ENCODE data around the gene NDN.

DNA sequence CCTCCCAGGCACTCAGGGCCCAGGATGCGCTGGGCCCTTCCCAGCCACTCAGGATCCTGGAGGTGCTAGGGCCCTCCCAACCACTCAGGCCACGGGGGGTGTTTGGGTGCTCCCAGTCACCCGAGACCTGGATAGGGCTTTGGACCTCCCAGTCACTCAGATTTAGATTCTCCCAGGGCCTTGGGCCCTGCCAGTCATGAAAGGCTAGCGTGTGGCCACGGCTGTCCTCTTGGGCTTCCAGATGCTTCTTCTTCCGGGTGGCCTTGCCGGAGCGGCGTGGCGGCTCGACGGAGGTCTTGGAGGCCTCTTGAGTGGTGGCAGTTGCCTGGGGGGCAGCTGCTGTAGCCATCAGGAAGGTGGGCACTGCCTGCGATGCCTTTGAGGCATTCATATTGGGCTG, 42.3 kb downstream of the NDN start:
- no peak for TF ChIP-seq SP1 (IDR thresholded peaks at IDR 0.05)
- no peak for TF ChIP-seq RAD21 (IDR thresholded peaks at IDR 0.05)
- TF ChIP-seq, protein P1, sequence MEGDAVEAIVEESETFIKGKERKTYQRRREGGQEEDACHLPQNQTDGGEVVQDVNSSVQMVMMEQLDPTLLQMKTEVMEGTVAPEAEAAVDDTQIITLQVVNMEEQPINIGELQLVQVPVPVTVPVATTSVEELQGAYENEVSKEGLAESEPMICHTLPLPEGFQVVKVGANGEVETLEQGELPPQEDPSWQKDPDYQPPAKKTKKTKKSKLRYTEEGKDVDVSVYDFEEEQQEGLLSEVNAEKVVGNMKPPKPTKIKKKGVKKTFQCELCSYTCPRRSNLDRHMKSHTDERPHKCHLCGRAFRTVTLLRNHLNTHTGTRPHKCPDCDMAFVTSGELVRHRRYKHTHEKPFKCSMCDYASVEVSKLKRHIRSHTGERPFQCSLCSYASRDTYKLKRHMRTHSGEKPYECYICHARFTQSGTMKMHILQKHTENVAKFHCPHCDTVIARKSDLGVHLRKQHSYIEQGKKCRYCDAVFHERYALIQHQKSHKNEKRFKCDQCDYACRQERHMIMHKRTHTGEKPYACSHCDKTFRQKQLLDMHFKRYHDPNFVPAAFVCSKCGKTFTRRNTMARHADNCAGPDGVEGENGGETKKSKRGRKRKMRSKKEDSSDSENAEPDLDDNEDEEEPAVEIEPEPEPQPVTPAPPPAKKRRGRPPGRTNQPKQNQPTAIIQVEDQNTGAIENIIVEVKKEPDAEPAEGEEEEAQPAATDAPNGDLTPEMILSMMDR (IDR thresholded peaks at IDR 0.05; ENCODE audit: low read depth, low read length, missing input control), result no peak
- TF ChIP-seq YY1 (IDR thresholded peaks at IDR 0.05), result no peak
- TF ChIP-seq, protein P2, sequence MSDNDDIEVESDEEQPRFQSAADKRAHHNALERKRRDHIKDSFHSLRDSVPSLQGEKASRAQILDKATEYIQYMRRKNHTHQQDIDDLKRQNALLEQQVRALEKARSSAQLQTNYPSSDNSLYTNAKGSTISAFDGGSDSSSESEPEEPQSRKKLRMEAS (IDR thresholded peaks at IDR 0.05), result no peak
- TF ChIP-seq, protein P3, sequence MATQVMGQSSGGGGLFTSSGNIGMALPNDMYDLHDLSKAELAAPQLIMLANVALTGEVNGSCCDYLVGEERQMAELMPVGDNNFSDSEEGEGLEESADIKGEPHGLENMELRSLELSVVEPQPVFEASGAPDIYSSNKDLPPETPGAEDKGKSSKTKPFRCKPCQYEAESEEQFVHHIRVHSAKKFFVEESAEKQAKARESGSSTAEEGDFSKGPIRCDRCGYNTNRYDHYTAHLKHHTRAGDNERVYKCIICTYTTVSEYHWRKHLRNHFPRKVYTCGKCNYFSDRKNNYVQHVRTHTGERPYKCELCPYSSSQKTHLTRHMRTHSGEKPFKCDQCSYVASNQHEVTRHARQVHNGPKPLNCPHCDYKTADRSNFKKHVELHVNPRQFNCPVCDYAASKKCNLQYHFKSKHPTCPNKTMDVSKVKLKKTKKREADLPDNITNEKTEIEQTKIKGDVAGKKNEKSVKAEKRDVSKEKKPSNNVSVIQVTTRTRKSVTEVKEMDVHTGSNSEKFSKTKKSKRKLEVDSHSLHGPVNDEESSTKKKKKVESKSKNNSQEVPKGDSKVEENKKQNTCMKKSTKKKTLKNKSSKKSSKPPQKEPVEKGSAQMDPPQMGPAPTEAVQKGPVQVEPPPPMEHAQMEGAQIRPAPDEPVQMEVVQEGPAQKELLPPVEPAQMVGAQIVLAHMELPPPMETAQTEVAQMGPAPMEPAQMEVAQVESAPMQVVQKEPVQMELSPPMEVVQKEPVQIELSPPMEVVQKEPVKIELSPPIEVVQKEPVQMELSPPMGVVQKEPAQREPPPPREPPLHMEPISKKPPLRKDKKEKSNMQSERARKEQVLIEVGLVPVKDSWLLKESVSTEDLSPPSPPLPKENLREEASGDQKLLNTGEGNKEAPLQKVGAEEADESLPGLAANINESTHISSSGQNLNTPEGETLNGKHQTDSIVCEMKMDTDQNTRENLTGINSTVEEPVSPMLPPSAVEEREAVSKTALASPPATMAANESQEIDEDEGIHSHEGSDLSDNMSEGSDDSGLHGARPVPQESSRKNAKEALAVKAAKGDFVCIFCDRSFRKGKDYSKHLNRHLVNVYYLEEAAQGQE (IDR thresholded peaks at IDR 0.05), result no peak

Data from liver (tissue), 3 donors.